GM12878 (cell line): ENCODE results near the gene ADNP2. TPM values are rescaled to one million over a fixed set of nuclear protein-coding genes. Genes with fewer than 3 reads are reported as not detected.

ENCODE experiments used
- ATAC-seq: fragments of 200-7000 bp; cut with Tn5 transposase; 3 replicates; pipeline ENCODE4 v1.9.1; 2020; ENCODE audit warnings: mild to moderate bottlenecking, moderate library complexity
- BruUV-seq: library from RNA; stranded (reverse); fragments of 400-500 nt; replicated peaks from 2 replicates; lab custom pipeline; 2021; lab: Mats Ljungman, UMichigan
- CTCF ChIA-PET: fragments of 300-600 bp; sonication (Branson Sonifier 250); formaldehyde crosslinking; extraction: SDS; loops from one replicate; lab custom pipeline; 2021; ENCODE audit warnings: inconsistent platforms; lab: Yijun Ruan, JAX
- POLR2A ChIA-PET: fragments of 350-600 bp; formaldehyde crosslinking; extraction: SDS; loops from one replicate; lab custom pipeline; 2021; ENCODE audit warnings: inconsistent platforms; lab: Charles Lee
- RAD21 ChIA-PET: fragments of 300-600 bp; sonication (Branson Sonifier 250); formaldehyde crosslinking; loops from one replicate; lab custom pipeline; 2023; ENCODE audit warnings: antibody characterized with exemption; ENCODE audit not compliant: unreplicated experiment; lab: Charles Lee
- SMC1A ChIA-PET: fragments of 300-600 bp; sonication (Branson Sonifier 250); formaldehyde crosslinking; loops from one replicate; lab custom pipeline; 2023; ENCODE audit not compliant: unreplicated experiment, uncharacterized antibody; lab: Charles Lee
- DNase-seq: peaks from one replicate; pipeline ENCODE4 v3.0.0-alpha.2; 2011; ENCODE audit warnings: low read depth, low spot score
- FAIRE-seq: peaks from 3 replicates; lab custom pipeline; 2011; peaks lifted over from hg19 to GRCh38; lab: Jason Lieb, UNC
- H2AFZ ChIP-seq: 2 replicates; pipeline ENCODE4 v1.6.0; 2011; ENCODE audit warnings: low read depth, low read length, control low read depth; ENCODE audit not compliant: control insufficient read depth
- H3K27ac ChIP-seq: 2 replicates; pipeline ENCODE4 v1.5.1; 2011; ENCODE audit warnings: control low read depth; ENCODE audit not compliant: control insufficient read depth, insufficient read depth
- H3K27me3 ChIP-seq, 2 experiments: replicated peaks in 1 of 2; 2 replicates each; pipeline versions ENCODE4 v1.6.0 to v1.6.1; 2011; ENCODE audit warnings: low read length in 1 of 2; ENCODE audit not compliant: control insufficient read depth in 2 of 2, insufficient read depth in 2 of 2
- H3K36me3 ChIP-seq, 2 experiments: 2 replicates each; pipeline ENCODE4 v1.5.1; 2011; ENCODE audit warnings: low read length in 1 of 2; ENCODE audit not compliant: control insufficient read depth in 2 of 2, insufficient read depth in 2 of 2
- H3K4me1 ChIP-seq: 2 replicates; pipeline ENCODE4 v1.6.1; 2011; ENCODE audit warnings: mild to moderate bottlenecking, low read length, moderate library complexity, mixed read lengths; ENCODE audit not compliant: control insufficient read depth, insufficient read depth
- H3K4me2 ChIP-seq: 2 replicates; pipeline ENCODE4 v1.6.0; 2011; ENCODE audit warnings: control low read depth; ENCODE audit not compliant: control insufficient read depth, insufficient read depth
- H3K4me3 ChIP-seq: fragments of 200-600 bp; sonication (generic); 2 replicates; pipeline ENCODE4 v1.5.1; 2016
- H3K79me2 ChIP-seq: 2 replicates; pipeline ENCODE4 v1.6.0; 2011; ENCODE audit warnings: low read length; ENCODE audit not compliant: control insufficient read depth, insufficient read depth
- H3K9ac ChIP-seq: 2 replicates; pipeline ENCODE4 v1.8.0; 2011; ENCODE audit warnings: low read length, control low read depth, mixed read lengths; ENCODE audit not compliant: control insufficient read depth, insufficient read depth
- H3K9me3 ChIP-seq: replicated peaks from 3 replicates; pipeline ENCODE4 v1.5.1; 2011; ENCODE audit warnings: mild to moderate bottlenecking, low read length; ENCODE audit not compliant: control insufficient read depth, insufficient read depth
- H4K20me1 ChIP-seq: 2 replicates; pipeline ENCODE4 v1.6.0; 2011; ENCODE audit not compliant: control insufficient read depth, insufficient read depth
- MEF2A ChIP-seq: IDR thresholded peaks from 2 replicates; pipeline ENCODE4 v1.6.1; 2011; ENCODE audit warnings: low read depth, mild to moderate bottlenecking, low read length, moderate library complexity; ENCODE audit not compliant: insufficient read depth
- MYB ChIP-seq: fragments of 150-350 bp; IDR thresholded peaks from 2 replicates; pipeline ENCODE4 v1.6.1; 2014; ENCODE audit warnings: mild to moderate bottlenecking, low read depth, low read length, borderline replicate concordance
- STAT1 ChIP-seq: fragments of 450-650 bp; conservative IDR thresholded peaks from 2 replicates; pipeline ENCODE4 v1.6.1; 2014; ENCODE audit warnings: antibody characterized with exemption, mild to moderate bottlenecking
- whole genome bisulfite sequencing: methylation state at CpG from one replicate; pipeline ENCODE4 v1.1.6; 2016; ENCODE audit warnings: low lambda C conversion rate; ENCODE audit not compliant: insufficient replicate concordance, insufficient coverage; ENCODE audit errors: missing lambda C conversion rate; 5-methylcytosine and 5-hydroxymethylcytosine counted together
- in situ Hi-C: fragments of 300-500 bp; cut with MboI; formaldehyde crosslinking; loops from 9 replicates; pipeline ENCODE4 v1.14.3; 2018; ENCODE audit warnings: mixed read lengths
- intact Hi-C: fragments of 100-400 bp; cut with micrococcal nuclease; formaldehyde crosslinking; loops from one replicate; pipeline ENCODE4 v1.14.2; 2022; ENCODE audit not compliant: unreplicated experiment
- polyA plus RNA-seq, 11 experiments: library from polyadenylated mRNA; depleted of rRNA in 4 of 11; unstranded in 6 of 11; stranded (reverse) in 5 of 11; fragments of >200 nt; fragmentation: Nextera tagmentation in 4 of 11; fragmentation: Illumina TruSeq in 1 of 11; extraction: Ambion mirVana in 4 of 11; extraction: Trizol in 1 of 11; gene quantifications; 1 replicate in 1 of 11; 2 replicates in 10 of 11; pipeline versions ENCODE4 v1.2.1 to v1.2.3, GENCODE V29; 2011 to 2016; ENCODE audit warnings: inconsistent platforms in 2 of 11, missing spikeins in 2 of 11, low read depth in 1 of 11
- total RNA-seq, 4 experiments: library from RNA; depleted of rRNA in 3 of 4; stranded (reverse); fragments of >200 nt in 3 of 4; fragmentation: Illumina TruSeq in 1 of 4; extraction: Trizol in 1 of 4; gene quantifications; 2 replicates each; pipeline versions ENCODE4 v1.2.1 to v1.2.3, GENCODE V29; 2013 to 2021
- TF ChIP-seq, protein P1 (sequence below): fragments of 450-650 bp; formaldehyde crosslinking; IDR thresholded peaks from 2 replicates; pipeline ENCODE4 v1.5.0; 2022; ENCODE audit warnings: mild to moderate bottlenecking, missing genetic modification characterization
- TF ChIP-seq, protein P2 (sequence below): fragments of 450-650 bp; IDR thresholded peaks from 2 replicates; pipeline ENCODE4 v1.6.1; 2016; ENCODE audit warnings: mild to moderate bottlenecking

ADNP2 gene
- total and polyA plus RNA-seq, 10 of the 15 experiments (the other 5 are each of a cell fraction or from before 2014, with no cell fraction given) = 3.7 to 25.1 (median 13.0) TPM

DNA sequence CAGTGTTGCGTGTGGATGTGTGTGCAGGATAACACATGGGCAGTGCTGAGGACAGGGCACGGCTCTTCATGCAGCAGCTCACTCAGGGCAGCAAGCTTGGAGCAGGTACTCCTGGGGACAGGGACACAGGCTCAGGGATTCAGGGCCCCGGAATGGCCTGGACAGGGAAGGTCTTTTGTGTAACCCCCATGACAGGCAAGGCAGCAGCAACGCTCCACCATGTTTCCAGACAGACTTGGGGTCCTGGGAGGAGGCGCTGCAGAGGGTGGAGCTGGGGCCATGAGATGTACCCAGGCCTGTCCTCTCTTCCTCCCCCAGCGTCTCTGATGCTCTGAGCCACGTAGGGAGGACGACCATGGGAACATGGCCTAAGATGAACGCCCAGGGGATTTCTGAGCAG lies 58.3 kb downstream of the ADNP2 start:
- no peak overlapping the region for H3K27ac ChIP-seq
- DNase-seq = no peak
- no peak for TF ChIP-seq MEF2A
- TF ChIP-seq, protein P1, sequence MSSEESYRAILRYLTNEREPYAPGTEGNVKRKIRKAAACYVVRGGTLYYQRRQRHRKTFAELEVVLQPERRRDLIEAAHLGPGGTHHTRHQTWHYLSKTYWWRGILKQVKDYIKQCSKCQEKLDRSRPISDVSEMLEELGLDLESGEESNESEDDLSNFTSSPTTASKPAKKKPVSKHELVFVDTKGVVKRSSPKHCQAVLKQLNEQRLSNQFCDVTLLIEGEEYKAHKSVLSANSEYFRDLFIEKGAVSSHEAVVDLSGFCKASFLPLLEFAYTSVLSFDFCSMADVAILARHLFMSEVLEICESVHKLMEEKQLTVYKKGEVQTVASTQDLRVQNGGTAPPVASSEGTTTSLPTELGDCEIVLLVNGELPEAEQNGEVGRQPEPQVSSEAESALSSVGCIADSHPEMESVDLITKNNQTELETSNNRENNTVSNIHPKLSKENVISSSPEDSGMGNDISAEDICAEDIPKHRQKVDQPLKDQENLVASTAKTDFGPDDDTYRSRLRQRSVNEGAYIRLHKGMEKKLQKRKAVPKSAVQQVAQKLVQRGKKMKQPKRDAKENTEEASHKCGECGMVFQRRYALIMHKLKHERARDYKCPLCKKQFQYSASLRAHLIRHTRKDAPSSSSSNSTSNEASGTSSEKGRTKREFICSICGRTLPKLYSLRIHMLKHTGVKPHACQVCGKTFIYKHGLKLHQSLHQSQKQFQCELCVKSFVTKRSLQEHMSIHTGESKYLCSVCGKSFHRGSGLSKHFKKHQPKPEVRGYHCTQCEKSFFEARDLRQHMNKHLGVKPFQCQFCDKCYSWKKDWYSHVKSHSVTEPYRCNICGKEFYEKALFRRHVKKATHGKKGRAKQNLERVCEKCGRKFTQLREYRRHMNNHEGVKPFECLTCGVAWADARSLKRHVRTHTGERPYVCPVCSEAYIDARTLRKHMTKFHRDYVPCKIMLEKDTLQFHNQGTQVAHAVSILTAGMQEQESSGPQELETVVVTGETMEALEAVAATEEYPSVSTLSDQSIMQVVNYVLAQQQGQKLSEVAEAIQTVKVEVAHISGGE (CRISPR knock-in tag) = no peak
- no peak for TF ChIP-seq MYB
- TF ChIP-seq, protein P2, sequence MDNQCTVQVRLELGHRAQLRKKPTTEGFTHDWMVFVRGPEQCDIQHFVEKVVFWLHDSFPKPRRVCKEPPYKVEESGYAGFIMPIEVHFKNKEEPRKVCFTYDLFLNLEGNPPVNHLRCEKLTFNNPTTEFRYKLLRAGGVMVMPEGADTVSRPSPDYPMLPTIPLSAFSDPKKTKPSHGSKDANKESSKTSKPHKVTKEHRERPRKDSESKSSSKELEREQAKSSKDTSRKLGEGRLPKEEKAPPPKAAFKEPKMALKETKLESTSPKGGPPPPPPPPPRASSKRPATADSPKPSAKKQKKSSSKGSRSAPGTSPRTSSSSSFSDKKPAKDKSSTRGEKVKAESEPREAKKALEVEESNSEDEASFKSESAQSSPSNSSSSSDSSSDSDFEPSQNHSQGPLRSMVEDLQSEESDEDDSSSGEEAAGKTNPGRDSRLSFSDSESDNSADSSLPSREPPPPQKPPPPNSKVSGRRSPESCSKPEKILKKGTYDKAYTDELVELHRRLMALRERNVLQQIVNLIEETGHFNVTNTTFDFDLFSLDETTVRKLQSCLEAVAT = no peak
- no peak for TF ChIP-seq STAT1
- no peak overlapping the region for H3K9ac ChIP-seq
- BruUV-seq = no TSS peak
- H3K27me3 ChIP-seq = no peaks in the 10 kb centered on the region
- H2AFZ ChIP-seq = no peak overlapping the region
- 54% methylated on average over 9 of the region's 9 CpGs for WGBS
- no peak overlapping the region for H3K4me3 ChIP-seq
- H3K79me2 ChIP-seq = no peaks in the 10 kb centered on the region
- no peak for FAIRE-seq
- in situ Hi-C loops = no loop called here
- intact Hi-C loops = no loop called here
- no peaks in the 10 kb centered on the region for H3K36me3 ChIP-seq
- no peak for ATAC-seq
- ChIA-PET SMC1A (no interaction called here), CTCF (interaction anchor here (3.3 to 4.6 kb wide), 2 partner anchors 10 to 89 kb away, joined by 19 to 55 read pairs; no protein-coding TSS in a partner anchor), POLR2A (no interaction called here), RAD21 (no interaction called here)
- peaks cover 3% of the 10 kb centered on the region; the same call in 2 of the 3 replicates for H3K9me3 ChIP-seq
- H3K4me2 ChIP-seq = no peak overlapping the region
- no peaks in the 10 kb centered on the region for H3K4me1 ChIP-seq
- no peaks in the 10 kb centered on the region for H4K20me1 ChIP-seq
